ENCODE data around the gene ISG15.
A peak's percentile ranks its signal among the peaks of the same experiment; 100 is the strongest.

GRCh38 chr1:1020000-1020404 lies 6.7 kb downstream of the ISG15 start, which contains the start of gene AGRN:
- TF ChIP-seq CTCF (conservative IDR thresholded peaks at IDR 0.05) (no peak), ZFX (IDR thresholded peaks at IDR 0.05) (peak; percentile 30; the same call in 1 of the 2 replicates)

Data from C4-2B (cell line).